GM06990 (cell line): ENCODE data around the gene KLHL29.

Experiments
- DNase-seq: peaks from one replicate; pipeline ENCODE4 v3.0.0-alpha.2; 2011; ENCODE audit not compliant: insufficient read length; ENCODE audit errors: extremely low read depth
- H3K27me3 ChIP-seq: replicated peaks from 2 replicates; pipeline ENCODE4 v1.6.0; 2011; ENCODE audit warnings: low read length; ENCODE audit not compliant: control insufficient read depth, insufficient read depth
- H3K36me3 ChIP-seq: 2 replicates; pipeline ENCODE4 v1.5.1; 2011; ENCODE audit warnings: low read length; ENCODE audit not compliant: control insufficient read depth, insufficient read depth
- H3K4me3 ChIP-seq: replicated peaks from 2 replicates; pipeline ENCODE4 v1.5.1; 2011; ENCODE audit warnings: low read depth, mild to moderate bottlenecking, control low read depth, low read length
- TF ChIP-seq, protein P1 (sequence below): IDR thresholded peaks from 2 replicates; pipeline ENCODE4 v1.5.1; 2011; ENCODE audit warnings: low read length, control low read depth, mild to moderate bottlenecking, inconsistent platforms; ENCODE audit not compliant: insufficient read depth, poor library complexity, severe bottlenecking

KLHL29 gene

GRCh38 chr2:23683001-23683400 lies 298.0 kb downstream of the KLHL29 start:
- Histone ChIP-seq H3K27me3 (no peaks in the 10 kb centered on the region), H3K36me3 (no peaks in the 10 kb centered on the region), H3K4me3 (no peak overlapping the region)
- DNase-seq, result no peak
- TF ChIP-seq, protein P1, sequence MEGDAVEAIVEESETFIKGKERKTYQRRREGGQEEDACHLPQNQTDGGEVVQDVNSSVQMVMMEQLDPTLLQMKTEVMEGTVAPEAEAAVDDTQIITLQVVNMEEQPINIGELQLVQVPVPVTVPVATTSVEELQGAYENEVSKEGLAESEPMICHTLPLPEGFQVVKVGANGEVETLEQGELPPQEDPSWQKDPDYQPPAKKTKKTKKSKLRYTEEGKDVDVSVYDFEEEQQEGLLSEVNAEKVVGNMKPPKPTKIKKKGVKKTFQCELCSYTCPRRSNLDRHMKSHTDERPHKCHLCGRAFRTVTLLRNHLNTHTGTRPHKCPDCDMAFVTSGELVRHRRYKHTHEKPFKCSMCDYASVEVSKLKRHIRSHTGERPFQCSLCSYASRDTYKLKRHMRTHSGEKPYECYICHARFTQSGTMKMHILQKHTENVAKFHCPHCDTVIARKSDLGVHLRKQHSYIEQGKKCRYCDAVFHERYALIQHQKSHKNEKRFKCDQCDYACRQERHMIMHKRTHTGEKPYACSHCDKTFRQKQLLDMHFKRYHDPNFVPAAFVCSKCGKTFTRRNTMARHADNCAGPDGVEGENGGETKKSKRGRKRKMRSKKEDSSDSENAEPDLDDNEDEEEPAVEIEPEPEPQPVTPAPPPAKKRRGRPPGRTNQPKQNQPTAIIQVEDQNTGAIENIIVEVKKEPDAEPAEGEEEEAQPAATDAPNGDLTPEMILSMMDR, result no peak

DNA sequence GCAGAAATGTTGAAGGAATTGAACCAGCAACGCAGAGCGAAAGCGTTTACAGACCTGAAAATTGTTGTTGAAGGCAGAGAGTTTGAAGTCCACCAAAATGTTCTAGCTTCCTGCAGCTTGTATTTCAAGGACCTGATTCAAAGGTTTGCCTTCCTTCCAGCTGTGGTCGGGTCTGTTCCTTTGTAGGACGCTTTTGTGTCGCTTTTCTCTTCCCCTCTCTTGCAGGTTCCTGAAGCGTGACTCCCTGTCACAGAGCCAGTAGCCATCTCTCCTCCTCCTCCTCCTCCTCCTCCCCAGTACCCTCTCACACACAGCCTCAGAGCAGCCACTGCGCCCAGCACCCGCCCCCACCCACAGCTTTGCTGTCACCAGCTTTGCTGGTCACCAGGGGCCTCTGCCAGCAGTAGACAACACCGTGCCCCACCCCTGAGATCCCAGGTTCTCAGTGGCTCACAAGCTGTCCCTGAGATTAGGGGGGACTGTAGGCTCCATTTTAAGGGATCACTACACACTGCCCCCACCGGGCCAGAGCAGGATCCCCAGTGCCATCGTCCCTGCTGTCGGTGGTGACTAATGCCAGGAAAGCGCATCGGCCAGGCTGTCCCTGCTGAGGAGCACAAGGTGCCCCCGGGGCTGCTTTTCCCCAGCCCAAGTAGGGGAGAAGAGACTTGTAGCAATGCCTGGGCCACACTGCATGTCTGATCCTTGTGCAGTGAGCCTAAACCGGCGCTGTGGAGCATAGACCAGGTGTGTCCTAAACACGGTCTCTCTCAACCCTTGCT lies 299.6 kb downstream of the KLHL29 start:
- no peak for DNase-seq
- no peaks in the 10 kb centered on the region for H3K27me3 ChIP-seq
- TF ChIP-seq, protein P1, result no peak

GRCh38 chr2:23685181-23685580 lies 300.2 kb downstream of the KLHL29 start:
- DNase-seq, result no peak
- peaks cover 2% of the 10 kb centered on the region for H3K36me3 ChIP-seq
- no peak overlapping the region for H3K4me3 ChIP-seq
- H3K27me3 ChIP-seq, result no peaks in the 10 kb centered on the region
- TF ChIP-seq, protein P1, result no peak

More for the DNA sequence above, 299.6 kb downstream of the KLHL29 start:
- Histone ChIP-seq H3K36me3 (no peaks in the 10 kb centered on the region), H3K4me3 (no peak overlapping the region)

- TF ChIP-seq, protein P1, result no peak
- H3K27me3 ChIP-seq, result no peaks in the 10 kb centered on the region
- no peak overlapping the region for H3K4me3 ChIP-seq
- no peak for DNase-seq
- peaks cover 2% of the 10 kb centered on the region for H3K36me3 ChIP-seq
These were observed 300.7 kb downstream of the KLHL29 start for GRCh38 chr2:23685706-23686105.

GRCh38 chr2:23686405-23687029 lies 301.5 kb downstream of the KLHL29 start:
- TF ChIP-seq, protein P1, result no peak
- DNase-seq, result no peak
- no peaks in the 10 kb centered on the region for H3K27me3 ChIP-seq
- H3K4me3 ChIP-seq, result no peak overlapping the region
- H3K36me3 ChIP-seq, result peaks cover 4% of the 10 kb centered on the region
